ENCODE measurements around the gene APOBEC4. TPM values are rescaled to one million over a fixed set of nuclear protein-coding genes. Genes with fewer than 3 reads are reported as not detected.

Gene APOBEC4
- total RNA-seq, 2 donors from 2014 or later, result not detected

- Mint-ChIP-seq H3K27ac (no peak overlapping the region), H3K4me1 (no peaks in the 10 kb centered on the region), H3K27me3 (ENCODE audit: insufficient read depth) (peaks cover 3% of the 10 kb centered on the region), H3K36me3 (ENCODE audit: low read depth) (no peaks in the 10 kb centered on the region), H3K4me3 (no peak overlapping the region), H3K9me3 (no peaks in the 10 kb centered on the region)
- 95 to 100% methylated on average over 2 to 3 of the region's 3 CpGs for WGBS, 2 experiments (ENCODE audit: insufficient coverage in 1 of 2, insufficient read length in 1 of 2)
- Histone ChIP-seq H3K27ac (ENCODE audit: low read depth, low read length) (no peak overlapping the region), H3K4me3 (ENCODE audit: low read length) (no peak overlapping the region), H3K9ac (ENCODE audit: extremely low read depth, low read length, poor library complexity, severe bottlenecking) (no peak overlapping the region), H3K27me3 (ENCODE audit: control insufficient read depth, insufficient read depth, low read length, poor library complexity, severe bottlenecking) (no peaks in the 10 kb centered on the region), H3K9me3 (ENCODE audit: control insufficient read depth, low read length) (no peaks in the 10 kb centered on the region), H3K36me3 (ENCODE audit: control insufficient read depth, insufficient read depth, low read length) (no peaks in the 10 kb centered on the region), H3K4me1 (ENCODE audit: control insufficient read depth, insufficient read depth, low read length) (no peaks in the 10 kb centered on the region)
- DNase-seq, result no peak
- TF ChIP-seq CTCF (conservative IDR thresholded peaks at IDR 0.05), result no peak
Observed at GRCh38 chr1:183600136-183600535, 53.0 kb downstream of the APOBEC4 start.

GRCh38 chr1:183598386-183598785 lies 54.7 kb downstream of the APOBEC4 start:
- H3K4me3 ChIP-seq (ENCODE audit: low read length), result no peak overlapping the region
- no peaks in the 10 kb centered on the region for H3K9me3 Mint-ChIP-seq
- no peaks in the 10 kb centered on the region for H3K27me3 Mint-ChIP-seq (ENCODE audit: insufficient read depth)
- no peaks in the 10 kb centered on the region for H3K9me3 ChIP-seq (ENCODE audit: control insufficient read depth, low read length)
- no peak overlapping the region for H3K27ac ChIP-seq (ENCODE audit: low read depth, low read length)
- H3K36me3 ChIP-seq (ENCODE audit: control insufficient read depth, insufficient read depth, low read length), result no peaks in the 10 kb centered on the region
- no peaks in the 10 kb centered on the region for H3K4me1 ChIP-seq (ENCODE audit: control insufficient read depth, insufficient read depth, low read length)
- no peaks in the 10 kb centered on the region for H3K36me3 Mint-ChIP-seq (ENCODE audit: low read depth)
- DNase-seq, result no peak
- TF ChIP-seq CTCF (conservative IDR thresholded peaks at IDR 0.05), result no peak
- H3K4me3 Mint-ChIP-seq, result no peak overlapping the region
- H3K4me1 Mint-ChIP-seq, result peaks cover 4% of the 10 kb centered on the region
- H3K9ac ChIP-seq (ENCODE audit: extremely low read depth, low read length, poor library complexity, severe bottlenecking), result no peak overlapping the region
- 88 to 93% methylated on average over 2 of the region's 2 CpGs for WGBS, 2 experiments (ENCODE audit: insufficient coverage in 1 of 2, insufficient read length in 1 of 2)
- H3K27ac Mint-ChIP-seq, result no peak overlapping the region
- H3K27me3 ChIP-seq (ENCODE audit: control insufficient read depth, insufficient read depth, low read length, poor library complexity, severe bottlenecking), result no peaks in the 10 kb centered on the region

GRCh38 chr1:183597656-183598347 lies 55.3 kb downstream of the APOBEC4 start:
- H3K4me3 Mint-ChIP-seq, result no peak overlapping the region
- Histone ChIP-seq H3K27me3 (ENCODE audit: control insufficient read depth, insufficient read depth, low read length, poor library complexity, severe bottlenecking) (no peaks in the 10 kb centered on the region), H3K4me1 (ENCODE audit: control insufficient read depth, insufficient read depth, low read length) (no peaks in the 10 kb centered on the region), H3K4me3 (ENCODE audit: low read length) (no peak overlapping the region), H3K36me3 (ENCODE audit: control insufficient read depth, insufficient read depth, low read length) (no peaks in the 10 kb centered on the region), H3K9me3 (ENCODE audit: control insufficient read depth, low read length) (no peaks in the 10 kb centered on the region), H3K27ac (ENCODE audit: low read depth, low read length) (peak overlapping the region; percentile 8), H3K9ac (ENCODE audit: extremely low read depth, low read length, poor library complexity, severe bottlenecking) (no peak overlapping the region)
- WGBS, 2 experiments (ENCODE audit: insufficient coverage in 1 of 2, insufficient read length in 1 of 2), result 76 to 82% methylated on average over 4 to 5 of the region's 5 CpGs
- no peaks in the 10 kb centered on the region for H3K27me3 Mint-ChIP-seq (ENCODE audit: insufficient read depth)
- no peak for TF ChIP-seq CTCF (conservative IDR thresholded peaks at IDR 0.05)
- H3K27ac Mint-ChIP-seq, result no peak overlapping the region
- no peaks in the 10 kb centered on the region for H3K36me3 Mint-ChIP-seq (ENCODE audit: low read depth)
- H3K9me3 Mint-ChIP-seq, result no peaks in the 10 kb centered on the region
- H3K4me1 Mint-ChIP-seq, result peaks cover 10% of the 10 kb centered on the region
- no peak for DNase-seq
